ENCODE data around the gene TBC1D30.

Gene TBC1D30

DNA sequence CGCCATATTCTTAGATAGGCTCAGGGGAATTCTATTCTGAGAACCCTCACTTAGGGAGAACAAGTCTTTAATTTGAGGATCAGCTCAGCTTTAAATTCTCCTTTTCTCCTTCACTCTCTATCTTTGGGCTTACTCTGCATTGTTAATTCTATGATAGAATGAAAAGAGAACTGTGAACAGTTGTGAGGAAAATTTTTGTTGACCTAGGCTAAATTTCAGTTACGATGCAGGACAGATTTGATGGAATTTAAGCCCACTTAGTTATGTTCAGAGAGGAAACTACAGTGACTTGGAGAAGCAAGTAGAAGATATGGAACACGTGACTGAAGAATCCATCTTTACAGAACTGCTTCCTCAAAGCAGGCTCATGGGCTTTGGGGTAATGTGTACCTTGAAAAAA, 82.7 kb downstream of the TBC1D30 start:
- no peak overlapping the region for H3K4me3 ChIP-seq (ENCODE audit: low read length)
- no peak overlapping the region for H3K4me2 ChIP-seq (ENCODE audit: low read length)
- no peaks in the 10 kb centered on the region for H3K9me3 ChIP-seq (ENCODE audit: control insufficient read depth, insufficient read depth, low read length)
- no peaks in the 10 kb centered on the region for H4K20me1 ChIP-seq (ENCODE audit: control insufficient read depth, insufficient read depth, low read depth, low read length)
- H3F3A ChIP-seq (ENCODE audit: control insufficient read depth, insufficient read depth), result no peaks in the 10 kb centered on the region
- H3K4me1 ChIP-seq (ENCODE audit: control insufficient read depth, low read length), result no peaks in the 10 kb centered on the region
- H3K27me3 ChIP-seq (ENCODE audit: control insufficient read depth, low read length), result peaks cover 10% of the 10 kb centered on the region
- no peaks in the 10 kb centered on the region for H3K9me2 ChIP-seq (replicated peaks; ENCODE audit: control insufficient read depth, low read length)
- no peaks in the 10 kb centered on the region for H3K79me2 ChIP-seq (ENCODE audit: control insufficient read depth, low read length)
- no peak for TF ChIP-seq EZH2phosphoT487 (IDR thresholded peaks at IDR 0.05; ENCODE audit: borderline replicate concordance, low read length)
- TF ChIP-seq, protein P1, sequence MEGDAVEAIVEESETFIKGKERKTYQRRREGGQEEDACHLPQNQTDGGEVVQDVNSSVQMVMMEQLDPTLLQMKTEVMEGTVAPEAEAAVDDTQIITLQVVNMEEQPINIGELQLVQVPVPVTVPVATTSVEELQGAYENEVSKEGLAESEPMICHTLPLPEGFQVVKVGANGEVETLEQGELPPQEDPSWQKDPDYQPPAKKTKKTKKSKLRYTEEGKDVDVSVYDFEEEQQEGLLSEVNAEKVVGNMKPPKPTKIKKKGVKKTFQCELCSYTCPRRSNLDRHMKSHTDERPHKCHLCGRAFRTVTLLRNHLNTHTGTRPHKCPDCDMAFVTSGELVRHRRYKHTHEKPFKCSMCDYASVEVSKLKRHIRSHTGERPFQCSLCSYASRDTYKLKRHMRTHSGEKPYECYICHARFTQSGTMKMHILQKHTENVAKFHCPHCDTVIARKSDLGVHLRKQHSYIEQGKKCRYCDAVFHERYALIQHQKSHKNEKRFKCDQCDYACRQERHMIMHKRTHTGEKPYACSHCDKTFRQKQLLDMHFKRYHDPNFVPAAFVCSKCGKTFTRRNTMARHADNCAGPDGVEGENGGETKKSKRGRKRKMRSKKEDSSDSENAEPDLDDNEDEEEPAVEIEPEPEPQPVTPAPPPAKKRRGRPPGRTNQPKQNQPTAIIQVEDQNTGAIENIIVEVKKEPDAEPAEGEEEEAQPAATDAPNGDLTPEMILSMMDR (IDR thresholded peaks at IDR 0.05; ENCODE audit: low read depth, low read length, poor library complexity, severe bottlenecking), result no peak
- no peaks in the 10 kb centered on the region for H3K36me3 ChIP-seq (ENCODE audit: control insufficient read depth, low read length)
- no peak overlapping the region for H3K27ac ChIP-seq (ENCODE audit: low read depth, low read length)

DNA sequence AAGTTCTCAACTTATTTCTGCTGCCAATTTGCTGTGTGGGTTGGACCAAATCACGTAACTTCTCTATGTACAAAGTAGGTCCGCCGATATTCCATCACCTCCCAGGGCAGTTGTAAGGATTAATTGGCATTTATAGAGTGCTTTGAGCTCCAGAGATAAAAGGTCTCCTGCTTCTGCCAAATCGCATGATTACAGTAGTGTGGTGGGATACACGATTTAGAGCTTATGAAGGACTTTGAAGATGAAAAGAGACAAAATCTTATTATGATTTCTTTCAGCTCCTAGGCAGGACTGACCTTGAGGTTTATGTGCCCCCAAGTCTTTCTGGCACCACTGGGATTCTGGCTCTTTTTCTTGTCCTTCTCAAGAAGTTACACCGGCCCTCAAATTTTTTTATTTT, 84.7 kb downstream of the TBC1D30 start:
- H3K27me3 ChIP-seq (ENCODE audit: control insufficient read depth, low read length), result peaks cover 14% of the 10 kb centered on the region; the same call in 1 of the 2 replicates
- TF ChIP-seq, protein P1 (IDR thresholded peaks at IDR 0.05; ENCODE audit: low read depth, low read length, poor library complexity, severe bottlenecking), result no peak
- no peak for TF ChIP-seq EZH2phosphoT487 (IDR thresholded peaks at IDR 0.05; ENCODE audit: borderline replicate concordance, low read length)
- H3K9me3 ChIP-seq (ENCODE audit: control insufficient read depth, insufficient read depth, low read length), result no peaks in the 10 kb centered on the region
- H3K4me2 ChIP-seq (ENCODE audit: low read length), result no peak overlapping the region
- no peaks in the 10 kb centered on the region for H3K4me1 ChIP-seq (ENCODE audit: control insufficient read depth, low read length)
- H3K4me3 ChIP-seq (ENCODE audit: low read length), result no peak overlapping the region
- no peaks in the 10 kb centered on the region for H3K9me2 ChIP-seq (replicated peaks; ENCODE audit: control insufficient read depth, low read length)
- H3K79me2 ChIP-seq (ENCODE audit: control insufficient read depth, low read length), result no peaks in the 10 kb centered on the region
- H3F3A ChIP-seq (ENCODE audit: control insufficient read depth, insufficient read depth), result no peaks in the 10 kb centered on the region
- H3K36me3 ChIP-seq (ENCODE audit: control insufficient read depth, low read length), result no peaks in the 10 kb centered on the region
- H3K27ac ChIP-seq (ENCODE audit: low read depth, low read length), result no peak overlapping the region
- no peaks in the 10 kb centered on the region for H4K20me1 ChIP-seq (ENCODE audit: control insufficient read depth, insufficient read depth, low read depth, low read length)

DNA sequence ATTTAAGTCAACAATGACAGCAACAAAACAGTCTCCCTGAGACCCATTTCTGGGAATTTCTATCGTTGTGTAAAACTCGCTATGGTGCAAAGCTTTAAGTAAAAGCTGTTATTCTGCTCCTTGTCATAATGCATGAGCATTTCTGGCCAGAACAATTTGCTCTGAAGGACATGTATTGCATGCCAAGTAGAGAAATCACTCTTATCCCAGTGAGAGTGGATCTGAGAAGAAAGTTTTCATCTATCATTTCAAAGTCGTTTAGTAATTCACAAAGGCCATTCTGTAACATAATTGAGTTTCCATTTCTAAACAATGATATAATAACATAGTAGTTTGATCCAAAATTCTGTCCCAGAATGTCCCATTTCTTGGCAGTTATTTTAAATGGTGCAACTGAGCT, 86.6 kb downstream of the TBC1D30 start:
- Histone ChIP-seq H3K9me3 (ENCODE audit: control insufficient read depth, insufficient read depth, low read length) (no peaks in the 10 kb centered on the region), H3F3A (ENCODE audit: control insufficient read depth, insufficient read depth) (no peaks in the 10 kb centered on the region), H3K79me2 (ENCODE audit: control insufficient read depth, low read length) (no peaks in the 10 kb centered on the region), H3K36me3 (ENCODE audit: control insufficient read depth, low read length) (no peaks in the 10 kb centered on the region), H4K20me1 (ENCODE audit: control insufficient read depth, insufficient read depth, low read depth, low read length) (no peaks in the 10 kb centered on the region), H3K4me2 (ENCODE audit: low read length) (no peak overlapping the region), H3K4me1 (ENCODE audit: control insufficient read depth, low read length) (no peaks in the 10 kb centered on the region), H3K4me3 (ENCODE audit: low read length) (no peak overlapping the region), H3K9me2 (replicated peaks; ENCODE audit: control insufficient read depth, low read length) (no peaks in the 10 kb centered on the region), H3K27me3 (ENCODE audit: control insufficient read depth, low read length) (peaks cover 14% of the 10 kb centered on the region; the same call in 1 of the 2 replicates), H3K27ac (ENCODE audit: low read depth, low read length) (no peak overlapping the region)
- TF ChIP-seq, protein P1 (IDR thresholded peaks at IDR 0.05; ENCODE audit: low read depth, low read length, poor library complexity, severe bottlenecking), result no peak
- TF ChIP-seq EZH2phosphoT487 (IDR thresholded peaks at IDR 0.05; ENCODE audit: borderline replicate concordance, low read length), result no peak

Measured in DOHH2 (cell line).